Central memory CD4-positive, alpha-beta T cell (primary cell): ENCODE data around the gene TRERF1.

Experiments
- DNase-seq: peaks from one replicate; pipeline ENCODE4 v3.0.0; 2022

Gene TRERF1

DNA sequence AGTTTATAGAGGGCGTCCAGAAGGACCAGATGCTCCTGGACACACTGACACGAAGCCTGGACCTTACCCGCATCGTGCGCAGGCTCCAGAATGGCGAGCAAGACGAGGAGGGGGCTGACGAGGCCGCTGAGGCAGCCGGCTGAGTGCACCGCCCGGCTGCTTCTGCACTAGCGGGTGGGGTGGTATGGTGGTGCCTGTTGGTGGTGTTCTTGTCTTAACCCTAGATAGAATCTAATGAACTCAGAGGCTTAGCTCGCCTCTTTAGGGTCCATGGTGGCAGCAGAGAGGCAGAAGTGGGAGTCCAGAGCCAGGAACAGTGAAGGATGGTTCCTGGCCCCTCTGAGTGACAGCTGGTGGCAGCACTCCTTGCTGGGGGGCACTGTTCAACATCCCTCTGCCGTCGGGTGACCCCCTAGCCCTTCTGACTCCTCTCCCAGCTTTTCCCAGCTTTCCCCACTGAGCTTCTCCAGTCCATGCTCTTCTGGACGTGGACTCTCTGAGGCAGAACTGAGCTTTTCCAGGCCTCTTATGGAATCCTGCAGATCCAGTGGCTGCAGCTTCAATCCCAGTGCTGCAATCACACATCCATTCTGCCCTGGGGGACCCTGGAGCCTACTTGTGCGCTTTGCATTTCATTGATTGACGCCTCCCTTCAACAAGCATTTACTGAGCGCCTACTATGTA, 272.3 kb downstream of the TRERF1 start:
- no peak for DNase-seq

GRCh38 chr6:42177514-42178364, 274.0 kb downstream of the TRERF1 start:
- DNase-seq: no peak

DNA sequence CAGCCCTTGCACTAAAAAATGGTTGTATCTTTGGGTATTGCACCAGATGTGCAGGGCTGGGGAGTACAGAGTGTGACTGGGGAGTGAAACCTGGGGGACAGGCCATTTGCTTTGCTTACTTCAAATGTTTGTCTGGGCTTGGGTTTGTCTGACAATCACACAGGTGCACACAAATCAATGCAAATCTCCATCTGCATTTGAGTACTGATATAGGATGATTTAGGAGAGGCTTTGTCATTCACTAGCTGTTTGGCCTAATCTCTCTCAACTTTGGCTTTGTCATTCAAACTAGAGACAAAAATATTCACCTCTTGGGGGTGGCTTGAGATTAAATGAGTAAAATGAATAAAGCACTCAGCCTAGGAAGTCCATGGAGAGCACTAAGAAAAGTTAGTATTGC, 274.7 kb downstream of the TRERF1 start:
- no peak for DNase-seq

GRCh38 chr6:42175860-42176259, 275.9 kb downstream of the TRERF1 start:
- no peak for DNase-seq
